ENCODE data around the gene KCNA1.

The KCNA1 gene

GRCh38 chr12:4867384-4867783 lies 42.3 kb upstream of the KCNA1 start:
- Histone ChIP-seq H3K4me1 (ENCODE audit: insufficient read depth, low read length, severe bottlenecking) (no peaks in the 10 kb centered on the region), H3K4me3 (ENCODE audit: low read depth, low read length, poor library complexity, severe bottlenecking) (no peak overlapping the region), H3K79me2 (ENCODE audit: insufficient read depth, low read length) (no peaks in the 10 kb centered on the region), H3K9me3 (ENCODE audit: low read length) (no peaks in the 10 kb centered on the region), H3K36me3 (ENCODE audit: insufficient read depth, low read length) (no peaks in the 10 kb centered on the region), H3K9ac (ENCODE audit: low read length) (no peak overlapping the region), H3K27ac (ENCODE audit: low read depth, low read length, poor library complexity, severe bottlenecking) (no peak overlapping the region), H4K20me1 (ENCODE audit: insufficient read depth, low read length) (no peaks in the 10 kb centered on the region), H3F3A (ENCODE audit: insufficient read depth, low read length) (no peaks in the 10 kb centered on the region), H3K9me2 (ENCODE audit: low read depth, low read length) (no peaks in the 10 kb centered on the region), H3K4me2 (ENCODE audit: low read length) (no peak overlapping the region), H3K27me3 (ENCODE audit: insufficient read depth, low read length) (no peaks in the 10 kb centered on the region; the same call in 1 of the 2 replicates), H2AFZ (ENCODE audit: low read length) (no peak overlapping the region)
- TF ChIP-seq, protein P1, sequence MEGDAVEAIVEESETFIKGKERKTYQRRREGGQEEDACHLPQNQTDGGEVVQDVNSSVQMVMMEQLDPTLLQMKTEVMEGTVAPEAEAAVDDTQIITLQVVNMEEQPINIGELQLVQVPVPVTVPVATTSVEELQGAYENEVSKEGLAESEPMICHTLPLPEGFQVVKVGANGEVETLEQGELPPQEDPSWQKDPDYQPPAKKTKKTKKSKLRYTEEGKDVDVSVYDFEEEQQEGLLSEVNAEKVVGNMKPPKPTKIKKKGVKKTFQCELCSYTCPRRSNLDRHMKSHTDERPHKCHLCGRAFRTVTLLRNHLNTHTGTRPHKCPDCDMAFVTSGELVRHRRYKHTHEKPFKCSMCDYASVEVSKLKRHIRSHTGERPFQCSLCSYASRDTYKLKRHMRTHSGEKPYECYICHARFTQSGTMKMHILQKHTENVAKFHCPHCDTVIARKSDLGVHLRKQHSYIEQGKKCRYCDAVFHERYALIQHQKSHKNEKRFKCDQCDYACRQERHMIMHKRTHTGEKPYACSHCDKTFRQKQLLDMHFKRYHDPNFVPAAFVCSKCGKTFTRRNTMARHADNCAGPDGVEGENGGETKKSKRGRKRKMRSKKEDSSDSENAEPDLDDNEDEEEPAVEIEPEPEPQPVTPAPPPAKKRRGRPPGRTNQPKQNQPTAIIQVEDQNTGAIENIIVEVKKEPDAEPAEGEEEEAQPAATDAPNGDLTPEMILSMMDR (IDR thresholded peaks at IDR 0.05; ENCODE audit: low read length) = no peak
- TF ChIP-seq EZH2 (IDR thresholded peaks at IDR 0.05; ENCODE audit: borderline replicate concordance, low read length) = no peak

DNA sequence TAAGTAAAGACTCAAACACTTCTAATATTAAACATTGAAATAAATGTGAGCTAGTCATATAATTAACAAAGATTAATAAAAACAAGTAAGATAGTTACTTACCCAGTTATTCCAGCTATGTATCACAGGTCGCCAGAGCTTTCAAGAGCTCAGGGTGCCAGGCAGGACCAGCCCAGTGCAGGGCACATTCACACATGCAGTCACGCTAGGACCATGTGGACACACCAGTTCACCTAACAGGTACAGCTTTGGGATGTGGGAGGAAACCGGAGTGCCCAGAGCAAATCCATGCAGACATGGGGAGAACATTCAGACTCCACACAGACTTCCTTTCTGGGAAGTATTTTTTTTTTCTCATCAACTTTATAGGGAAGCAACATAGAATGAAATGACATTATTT lies 39.3 kb upstream of the KCNA1 start:
- H3F3A ChIP-seq (ENCODE audit: insufficient read depth, low read length) = no peaks in the 10 kb centered on the region
- H3K27me3 ChIP-seq (ENCODE audit: insufficient read depth, low read length) = no peaks in the 10 kb centered on the region
- no peak overlapping the region for H2AFZ ChIP-seq (ENCODE audit: low read length)
- H3K27ac ChIP-seq (ENCODE audit: low read depth, low read length, poor library complexity, severe bottlenecking) = no peak overlapping the region
- no peaks in the 10 kb centered on the region for H3K9me3 ChIP-seq (ENCODE audit: low read length)
- no peaks in the 10 kb centered on the region for H3K4me1 ChIP-seq (ENCODE audit: insufficient read depth, low read length, severe bottlenecking)
- no peaks in the 10 kb centered on the region for H3K9me2 ChIP-seq (ENCODE audit: low read depth, low read length)
- no peak for TF ChIP-seq EZH2 (IDR thresholded peaks at IDR 0.05; ENCODE audit: borderline replicate concordance, low read length)
- TF ChIP-seq, protein P1 (IDR thresholded peaks at IDR 0.05; ENCODE audit: low read length) = no peak
- H3K79me2 ChIP-seq (ENCODE audit: insufficient read depth, low read length) = no peaks in the 10 kb centered on the region
- H4K20me1 ChIP-seq (ENCODE audit: insufficient read depth, low read length) = no peaks in the 10 kb centered on the region
- H3K4me2 ChIP-seq (ENCODE audit: low read length) = no peak overlapping the region
- no peak overlapping the region for H3K4me3 ChIP-seq (ENCODE audit: low read depth, low read length, poor library complexity, severe bottlenecking)
- H3K36me3 ChIP-seq (ENCODE audit: insufficient read depth, low read length) = no peaks in the 10 kb centered on the region
- H3K9ac ChIP-seq (ENCODE audit: low read length) = no peak overlapping the region

DNA sequence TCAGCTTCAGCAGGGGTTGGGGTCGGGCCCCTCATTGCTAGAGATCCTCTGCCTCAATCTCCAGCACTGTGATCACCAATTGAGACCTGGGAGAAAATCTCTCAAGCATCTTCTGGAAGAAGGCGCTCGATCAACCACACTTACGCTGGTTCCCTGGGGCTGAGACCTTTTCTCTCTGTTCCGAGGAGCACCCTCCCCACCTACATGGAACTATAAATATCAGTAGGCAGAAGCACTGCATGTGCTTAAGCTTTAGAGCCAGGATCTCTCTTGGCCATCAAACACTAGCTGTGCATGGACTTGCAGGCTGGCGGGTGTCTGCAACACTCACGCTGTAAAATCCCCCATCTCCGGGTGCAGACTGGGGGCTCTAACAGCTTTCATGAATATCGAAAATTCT lies 38.2 kb upstream of the KCNA1 start:
- no peaks in the 10 kb centered on the region for H3K9me3 ChIP-seq (ENCODE audit: low read length)
- no peak overlapping the region for H3K27ac ChIP-seq (ENCODE audit: low read depth, low read length, poor library complexity, severe bottlenecking)
- no peak for TF ChIP-seq EZH2 (IDR thresholded peaks at IDR 0.05; ENCODE audit: borderline replicate concordance, low read length)
- TF ChIP-seq, protein P1 (IDR thresholded peaks at IDR 0.05; ENCODE audit: low read length) = no peak
- no peaks in the 10 kb centered on the region for H4K20me1 ChIP-seq (ENCODE audit: insufficient read depth, low read length)
- no peak overlapping the region for H3K4me3 ChIP-seq (ENCODE audit: low read depth, low read length, poor library complexity, severe bottlenecking)
- no peak overlapping the region for H3K9ac ChIP-seq (ENCODE audit: low read length)
- no peak overlapping the region for H2AFZ ChIP-seq (ENCODE audit: low read length)
- H3K36me3 ChIP-seq (ENCODE audit: insufficient read depth, low read length) = no peaks in the 10 kb centered on the region
- no peak overlapping the region for H3K4me2 ChIP-seq (ENCODE audit: low read length)
- H3F3A ChIP-seq (ENCODE audit: insufficient read depth, low read length) = no peaks in the 10 kb centered on the region
- no peaks in the 10 kb centered on the region for H3K27me3 ChIP-seq (ENCODE audit: insufficient read depth, low read length)
- H3K9me2 ChIP-seq (ENCODE audit: low read depth, low read length) = no peaks in the 10 kb centered on the region
- H3K79me2 ChIP-seq (ENCODE audit: insufficient read depth, low read length) = no peaks in the 10 kb centered on the region
- no peaks in the 10 kb centered on the region for H3K4me1 ChIP-seq (ENCODE audit: insufficient read depth, low read length, severe bottlenecking)

Data from OCI-LY1 (cell line).